Liver (tissue), 3 donors: Measurements from ENCODE around the gene PCYOX1L.

Experiments
- CTCF ChIP-seq: fragments of 150-350 bp; IDR thresholded peaks from 2 replicates; pipeline ENCODE4 v1.5.1; 2017; ENCODE audit warnings: improper control_type of control experiment, low read depth, low read length; ENCODE audit not compliant: missing input control
- SP1 ChIP-seq: IDR thresholded peaks from 2 replicates; pipeline ENCODE4 v1.6.1; 2018; ENCODE audit warnings: antibody characterized with exemption, mild to moderate bottlenecking
- donor health status: healthy.
- donor health status: healthy.

- TF ChIP-seq CTCF (no peak), SP1 (no peak)
These were observed 12.0 kb upstream of the PCYOX1L start for GRCh38 chr5:149345892-149346222.
